Hindlimb muscle (tissue), 1 donor: ENCODE measurements around the gene RALGPS2. TPM values are rescaled to one million over a fixed set of nuclear protein-coding genes. Genes with fewer than 3 reads are reported as not detected.

ENCODE experiments used
- DNase-seq: peaks from one replicate; pipeline ENCODE4 v3.0.0-alpha.2; 2013
- polyA plus RNA-seq: library from polyadenylated mRNA; unstranded; fragments of 120-200 nt; gene quantifications from one replicate; pipeline ENCODE4 v1.2.1, GENCODE V29; 2013; ENCODE audit not compliant: insufficient read length

RALGPS2 gene, protein sequence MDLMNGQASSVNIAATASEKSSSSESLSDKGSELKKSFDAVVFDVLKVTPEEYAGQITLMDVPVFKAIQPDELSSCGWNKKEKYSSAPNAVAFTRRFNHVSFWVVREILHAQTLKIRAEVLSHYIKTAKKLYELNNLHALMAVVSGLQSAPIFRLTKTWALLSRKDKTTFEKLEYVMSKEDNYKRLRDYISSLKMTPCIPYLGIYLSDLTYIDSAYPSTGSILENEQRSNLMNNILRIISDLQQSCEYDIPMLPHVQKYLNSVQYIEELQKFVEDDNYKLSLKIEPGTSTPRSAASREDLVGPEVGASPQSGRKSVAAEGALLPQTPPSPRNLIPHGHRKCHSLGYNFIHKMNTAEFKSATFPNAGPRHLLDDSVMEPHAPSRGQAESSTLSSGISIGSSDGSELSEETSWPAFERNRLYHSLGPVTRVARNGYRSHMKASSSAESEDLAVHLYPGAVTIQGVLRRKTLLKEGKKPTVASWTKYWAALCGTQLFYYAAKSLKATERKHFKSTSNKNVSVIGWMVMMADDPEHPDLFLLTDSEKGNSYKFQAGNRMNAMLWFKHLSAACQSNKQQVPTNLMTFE
- polyA plus RNA-seq = 41.1 TPM

- peak; percentile 89 for DNase-seq
Observed at GRCh38 chr1:178724728-178725465, at the start of gene RALGPS2. Gene RALGPS2 (plus strand): TSS chr1:178725244. CDS start chr1:178776765, 51,521 bp downstream.

DNA sequence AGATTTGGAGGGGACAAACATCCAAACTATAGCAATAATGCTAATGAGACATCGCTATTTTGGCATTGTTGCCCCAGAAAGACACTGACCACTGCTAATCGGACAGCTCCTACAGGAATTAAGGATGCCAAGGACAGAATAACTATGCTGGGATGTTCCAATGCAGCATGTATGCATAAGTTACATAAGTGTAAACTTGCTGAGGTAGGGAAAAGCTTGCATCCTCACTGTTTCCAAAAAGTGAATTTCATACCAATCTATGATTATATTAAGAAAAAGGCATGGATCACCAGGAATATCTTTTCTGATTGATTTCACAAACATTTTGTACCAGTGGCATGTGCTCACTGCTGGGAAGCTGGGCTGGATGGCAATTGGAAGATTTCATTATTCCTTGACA lies 45.8 kb upstream of the RALGPS2 start:
- DNase-seq = no peak

GRCh38 chr1:178682429-178682828 lies 42.6 kb upstream of the RALGPS2 start:
- no peak for DNase-seq

DNA sequence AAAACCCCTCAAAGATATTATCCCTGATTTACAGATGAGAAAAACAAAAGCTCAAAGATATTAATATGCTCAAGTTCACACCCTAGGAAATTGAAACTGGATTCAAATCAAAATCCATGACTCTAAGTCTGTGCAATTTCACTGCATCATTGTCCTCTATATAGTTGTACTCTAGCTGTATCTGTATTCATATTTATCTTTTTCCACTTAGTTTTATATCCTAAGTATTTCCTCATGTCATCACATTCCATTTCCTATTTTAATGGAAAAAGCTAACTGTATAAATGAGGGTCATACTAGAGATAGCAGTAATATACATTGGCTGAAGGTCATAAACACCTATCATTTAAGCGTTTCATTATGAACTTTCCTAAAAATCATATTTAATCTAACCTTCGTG lies 42.2 kb upstream of the RALGPS2 start:
- no peak for DNase-seq

- no peak for DNase-seq
Observed at GRCh38 chr1:178683291-178683690, 41.8 kb upstream of the RALGPS2 start.

DNA sequence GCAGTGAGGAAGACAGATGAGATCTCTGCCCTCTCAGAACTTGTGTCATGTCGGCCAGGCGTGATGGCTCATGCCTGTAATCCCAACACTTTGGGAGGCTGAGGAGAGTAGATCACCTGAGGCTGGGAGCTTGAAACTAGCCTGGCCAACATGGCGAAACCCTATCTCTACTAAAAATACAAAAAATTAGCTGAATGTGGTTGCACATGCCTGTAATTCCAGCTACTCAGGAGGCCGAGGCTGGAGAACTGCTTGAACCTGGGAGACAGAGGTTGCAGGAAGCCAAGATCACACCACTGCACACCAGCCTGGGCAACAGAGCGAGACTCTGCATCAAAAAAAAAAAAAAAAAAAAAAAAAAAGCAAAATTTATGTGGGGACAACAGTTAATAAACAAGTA lies 40.9 kb upstream of the RALGPS2 start:
- no peak for DNase-seq

GRCh38 chr1:178684542-178685000 lies 40.5 kb upstream of the RALGPS2 start:
- no peak for DNase-seq

DNA sequence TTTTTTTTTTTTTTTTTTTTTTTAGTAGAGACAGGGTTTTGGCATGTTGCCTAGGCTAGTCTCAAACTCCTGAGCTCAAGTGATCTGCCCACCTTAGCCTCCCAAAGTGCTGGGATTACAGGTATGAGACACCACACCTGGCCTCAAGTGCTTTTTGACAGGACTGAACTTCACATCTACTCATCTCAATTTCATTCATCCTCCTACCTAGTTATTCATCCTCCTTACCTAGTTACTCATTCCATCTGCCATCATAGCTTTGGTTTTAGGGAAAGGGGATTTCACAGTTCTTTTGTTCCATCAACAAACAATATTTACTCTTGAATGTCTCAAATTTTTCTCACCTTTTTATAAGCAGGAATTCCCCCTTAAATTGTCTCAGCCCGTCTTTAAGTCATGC lies 38.6 kb upstream of the RALGPS2 start:
- DNase-seq = no peak

- DNase-seq = no peak
Observed at GRCh38 chr1:178688244-178688643, 36.8 kb upstream of the RALGPS2 start.

- DNase-seq = no peak
Observed at GRCh38 chr1:178689769-178690168, 35.3 kb upstream of the RALGPS2 start.

DNA sequence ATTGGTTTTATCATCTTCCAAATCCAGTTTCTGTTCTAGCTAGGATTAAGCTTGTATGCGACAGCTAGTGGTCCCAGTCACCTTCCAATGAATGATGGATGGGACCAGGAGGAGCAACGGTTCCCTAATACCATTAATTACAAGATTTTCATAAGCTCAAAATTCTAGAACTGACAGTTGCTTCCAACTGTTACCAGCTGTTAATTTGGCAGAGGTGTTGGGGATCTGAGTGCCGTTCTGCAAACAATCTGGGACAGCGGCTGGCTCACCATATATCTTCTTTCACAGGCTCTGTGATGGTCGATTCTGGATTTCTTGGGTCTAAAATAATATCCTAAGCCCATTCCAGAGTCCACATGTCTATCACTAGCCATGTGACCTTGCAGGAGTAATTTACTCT lies 34.5 kb upstream of the RALGPS2 start:
- DNase-seq = no peak

- DNase-seq = no peak
Observed at GRCh38 chr1:178692564-178693327, 32.3 kb upstream of the RALGPS2 start.

DNA sequence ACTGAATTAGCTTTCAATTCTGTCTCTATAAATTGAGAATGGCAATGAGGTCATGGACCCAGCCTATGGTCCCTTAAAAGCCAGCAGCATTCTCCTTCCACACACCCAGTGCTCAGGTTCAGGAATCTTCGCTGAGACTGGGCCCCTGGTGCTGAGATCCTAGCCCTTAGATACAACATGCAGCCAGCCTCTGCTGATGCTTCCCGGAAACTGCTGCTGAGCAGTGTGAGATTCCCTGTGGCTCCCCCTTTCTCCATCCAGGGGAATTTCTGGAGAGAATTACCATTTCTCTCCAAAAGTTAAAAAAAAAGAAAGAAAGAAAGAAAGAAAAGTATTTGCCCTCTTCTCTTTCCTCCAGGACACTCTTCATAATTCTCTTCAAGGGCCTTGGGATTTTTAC lies 31.7 kb upstream of the RALGPS2 start:
- DNase-seq = no peak

DNA sequence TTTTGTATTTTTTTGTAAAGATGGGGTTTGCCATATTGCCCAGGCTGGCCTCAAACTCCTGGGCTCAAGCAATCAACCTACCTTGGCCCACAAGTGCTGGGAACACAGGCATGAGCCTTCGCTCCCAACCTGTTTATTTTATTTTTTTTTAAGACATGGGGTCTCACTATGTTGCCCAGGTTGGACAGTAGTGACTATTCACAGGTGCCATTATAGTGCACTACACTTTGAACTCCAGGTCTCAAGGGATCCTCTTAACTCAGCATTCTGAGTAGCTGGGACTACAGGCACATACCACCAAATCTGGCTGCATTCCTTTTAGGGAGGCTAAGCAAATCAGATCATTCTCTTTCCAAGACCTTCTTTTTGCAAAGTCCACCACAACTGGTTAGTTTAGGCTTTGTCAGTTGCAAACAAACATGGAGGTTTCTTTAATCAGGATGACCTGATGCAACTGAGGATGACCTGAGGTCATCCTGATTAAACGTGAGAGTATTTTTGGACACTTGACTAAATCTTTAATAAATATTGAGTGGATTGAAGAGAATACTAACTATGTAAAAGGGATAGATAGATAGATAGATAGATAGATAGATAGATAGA lies 30.0 kb upstream of the RALGPS2 start:
- DNase-seq = no peak

GRCh38 chr1:178702146-178702545 lies 22.9 kb upstream of the RALGPS2 start:
- DNase-seq = no peak

DNA sequence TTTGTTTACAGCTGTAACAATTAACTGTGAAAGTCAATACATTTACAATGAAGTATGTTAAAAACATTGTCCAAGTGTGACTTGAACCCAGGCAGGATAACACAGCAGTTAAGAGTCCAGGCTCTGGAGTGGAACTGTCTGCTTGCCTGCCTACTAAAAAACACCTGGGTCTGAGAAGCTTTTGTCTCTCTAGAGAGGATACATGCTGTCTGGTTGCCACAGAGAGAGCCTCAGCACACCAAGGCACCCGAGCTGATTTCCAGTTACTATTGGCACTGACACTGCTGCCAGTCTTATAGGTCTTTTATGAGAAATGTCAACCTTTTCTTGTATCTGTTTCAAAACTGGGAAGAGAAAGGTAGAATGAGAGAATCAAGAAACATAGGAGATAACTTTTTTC lies 20.2 kb upstream of the RALGPS2 start:
- DNase-seq = no peak

- peak; percentile 77 for DNase-seq
Observed at GRCh38 chr1:178706432-178706831, 18.6 kb upstream of the RALGPS2 start.

- DNase-seq = no peak
Observed at GRCh38 chr1:178713259-178713658, 11.8 kb upstream of the RALGPS2 start.

- DNase-seq = no peak
Observed at GRCh38 chr1:178714453-178714852, 10.6 kb upstream of the RALGPS2 start.

- DNase-seq = no peak
Observed at GRCh38 chr1:178716111-178716510, 8.9 kb upstream of the RALGPS2 start.

- no peak for DNase-seq
Observed at GRCh38 chr1:178718520-178718919, 6.5 kb upstream of the RALGPS2 start.

- no peak for DNase-seq
Observed at GRCh38 chr1:178723546-178723945, 1.5 kb upstream of the RALGPS2 start.
